HG03175 (cell line): ENCODE measurements around the gene MYO9A.

Experiments used
- ATAC-seq: cut with Tn5 transposase; IDR thresholded peaks from one replicate; pipeline ENCODE4 v1.9.1; 2021; ENCODE audit warnings: mild to moderate bottlenecking, moderate library complexity; ENCODE audit not compliant: unreplicated experiment

Gene MYO9A

GRCh38 chr15:71812966-71813722 is 304.8 kb downstream of the MYO9A start:
- no peak for ATAC-seq

- no peak for ATAC-seq
Observed at GRCh38 chr15:71811752-71812735, 305.9 kb downstream of the MYO9A start.

DNA sequence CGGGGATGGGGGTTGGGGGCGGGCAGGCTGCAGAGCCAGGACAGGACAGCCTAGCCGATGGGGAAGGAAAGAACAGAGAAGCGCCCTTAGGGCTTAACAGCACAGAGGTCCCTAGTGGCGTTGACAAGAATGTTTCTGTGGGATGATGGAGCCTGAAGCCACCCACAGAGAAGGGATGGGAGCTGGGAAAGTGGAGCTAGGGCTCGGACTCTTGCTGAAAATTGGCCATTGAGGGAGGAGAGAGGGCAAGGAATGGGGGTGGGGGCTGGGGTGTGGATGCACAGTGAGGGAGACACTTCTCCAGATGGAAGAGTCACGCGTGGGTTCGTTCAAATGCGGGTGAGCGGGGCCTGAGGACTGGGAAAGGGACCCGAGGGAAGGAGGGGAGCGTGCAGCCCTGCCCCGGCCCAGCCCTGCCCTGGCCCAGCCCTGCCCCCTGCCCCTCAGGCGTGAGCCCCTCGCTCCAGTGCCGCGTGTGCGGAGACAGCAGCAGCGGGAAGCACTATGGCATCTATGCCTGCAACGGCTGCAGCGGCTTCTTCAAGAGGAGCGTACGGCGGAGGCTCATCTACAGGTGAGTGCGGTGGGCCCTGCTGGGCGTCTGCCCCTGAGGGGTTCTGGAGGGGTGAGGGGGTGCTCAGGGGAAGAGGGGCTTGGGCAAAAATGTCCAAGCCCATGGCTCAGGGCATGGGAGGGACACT is 306.8 kb downstream of the MYO9A start:
- ATAC-seq = no peak

GRCh38 chr15:71810256-71811035 is 307.5 kb downstream of the MYO9A start, which contains the start of gene NR2E3:
Gene NR2E3, plus strand, starts transcription at chr15:71810554. Its CDS starts 190 bp downstream, at chr15:71810744.
- ATAC-seq = no peak

DNA sequence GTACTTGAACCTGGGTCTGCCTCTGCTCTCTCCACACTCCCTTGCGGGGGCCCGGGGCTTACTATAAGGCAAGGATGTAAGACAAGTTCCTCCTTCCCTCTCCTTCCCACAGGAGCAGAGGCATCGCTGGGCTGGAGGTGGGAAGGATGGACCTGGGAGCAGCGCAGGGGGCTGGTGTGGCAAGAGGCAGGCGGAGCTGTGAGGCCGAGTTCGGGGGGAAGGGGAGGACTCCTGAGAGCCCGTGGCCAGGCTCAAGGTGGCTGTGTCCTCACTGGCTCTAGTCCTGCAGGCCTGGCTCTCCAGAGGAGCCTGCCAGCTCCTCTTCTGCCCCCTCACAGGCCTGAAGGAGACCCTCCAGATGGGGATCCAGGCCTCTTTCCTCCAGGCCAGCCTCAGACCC is 308.6 kb downstream of the MYO9A start:
- ATAC-seq = no peak

DNA sequence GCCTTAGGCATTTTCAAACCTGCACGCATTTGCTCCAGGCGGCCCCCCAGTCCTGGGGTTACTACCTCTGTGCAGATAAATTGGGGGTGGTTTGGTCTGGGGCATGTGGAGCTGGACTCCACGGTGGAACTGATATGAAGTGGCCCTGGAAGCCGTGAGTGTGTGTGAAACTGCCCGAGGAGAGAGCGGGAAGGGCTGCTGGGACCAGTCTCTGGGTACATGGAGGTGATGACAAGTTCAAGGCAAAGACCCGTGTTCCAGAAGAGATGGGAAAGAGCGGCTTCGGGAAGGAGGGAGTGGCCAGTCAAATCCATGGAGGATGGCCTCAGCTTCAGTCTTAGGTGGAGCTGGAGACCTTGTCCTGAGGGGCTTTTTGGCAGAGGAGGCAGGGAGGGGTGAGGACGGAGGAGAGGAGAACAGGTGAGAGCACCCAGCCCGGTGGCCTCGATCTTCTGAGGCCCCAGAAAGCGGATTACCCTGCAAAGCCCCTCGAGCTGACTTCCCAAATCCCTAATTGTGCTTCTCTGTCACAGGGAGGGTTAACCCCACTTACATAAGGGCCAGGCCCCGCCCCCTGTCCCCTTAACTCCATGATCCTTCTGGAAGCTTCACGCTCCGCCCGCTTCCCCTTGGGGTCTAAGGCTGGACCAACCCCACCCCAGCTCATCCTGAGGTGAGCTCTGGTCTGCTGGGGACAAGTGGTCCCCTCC is 309.5 kb downstream of the MYO9A start:
- ATAC-seq = no peak

GRCh38 chr15:71807691-71808091 is 310.3 kb downstream of the MYO9A start:
- ATAC-seq = no peak

GRCh38 chr15:71807125-71807629 is 310.8 kb downstream of the MYO9A start:
- no peak for ATAC-seq

DNA sequence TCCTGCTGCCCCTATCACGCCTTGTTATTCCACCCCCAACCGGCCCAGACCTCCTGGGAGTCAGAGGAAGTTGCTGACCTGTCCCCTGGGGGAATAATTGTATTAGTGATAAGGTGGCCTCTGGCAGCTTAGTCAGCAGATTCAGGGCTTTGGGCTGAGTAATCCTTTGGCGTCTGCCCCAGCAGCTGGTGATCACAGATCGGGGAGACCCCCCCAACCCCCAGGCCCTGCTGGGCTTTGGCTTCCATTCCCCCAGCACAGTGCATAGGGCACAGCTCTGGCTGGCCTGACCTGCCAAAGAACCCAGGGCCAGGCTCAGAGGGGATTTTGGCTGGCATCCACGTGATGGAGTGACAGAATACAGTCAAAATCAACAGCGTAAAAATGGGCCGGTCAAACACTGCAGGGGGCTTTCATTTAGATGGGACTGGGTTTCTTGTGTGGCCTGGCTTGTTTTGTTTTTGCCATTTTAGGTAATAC is 311.5 kb downstream of the MYO9A start:
- no peak for ATAC-seq

DNA sequence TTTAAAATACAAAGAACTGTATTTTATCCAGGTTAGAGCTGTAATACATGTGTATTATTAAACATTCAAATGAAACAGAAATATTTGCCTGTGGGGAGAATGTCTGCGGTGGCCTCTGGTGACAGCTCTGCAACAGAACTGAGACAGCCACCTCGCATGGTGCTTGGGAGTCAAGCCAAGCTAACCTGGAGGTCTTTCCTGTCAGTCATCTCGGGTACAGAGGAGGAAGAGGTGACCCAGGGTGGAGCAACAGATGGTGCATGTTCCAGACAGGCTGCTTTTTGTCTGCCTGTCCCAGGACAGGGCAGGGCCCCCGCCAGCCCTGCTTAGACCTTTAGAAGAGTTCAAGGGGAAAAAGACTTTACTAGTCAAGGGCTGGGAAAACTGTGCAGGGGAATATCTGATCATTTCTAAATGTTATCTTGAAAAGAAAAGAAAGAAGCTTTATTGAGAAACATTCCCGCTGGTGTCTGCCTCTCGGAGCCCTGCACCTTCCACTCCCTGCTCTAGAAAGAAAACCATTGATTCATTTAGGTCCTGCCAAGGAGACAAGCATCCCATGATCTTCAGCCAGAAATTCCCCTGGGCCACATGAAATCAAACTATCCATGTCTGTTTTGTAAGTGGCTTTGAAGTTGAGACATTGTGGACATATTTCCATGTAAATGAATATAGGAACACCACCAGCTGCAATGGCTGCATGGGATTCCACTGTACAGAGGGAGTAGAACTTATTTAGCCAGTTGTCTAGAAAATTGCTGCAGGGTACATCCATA is 313.1 kb downstream of the MYO9A start:
- peak; percentile 45 for ATAC-seq

GRCh38 chr15:71804226-71804625 is 313.7 kb downstream of the MYO9A start:
- ATAC-seq = no peak

- ATAC-seq = no peak
Observed at GRCh38 chr15:71802770-71803169, 315.2 kb downstream of the MYO9A start.

GRCh38 chr15:71801935-71802655 is 315.9 kb downstream of the MYO9A start:
- no peak for ATAC-seq

DNA sequence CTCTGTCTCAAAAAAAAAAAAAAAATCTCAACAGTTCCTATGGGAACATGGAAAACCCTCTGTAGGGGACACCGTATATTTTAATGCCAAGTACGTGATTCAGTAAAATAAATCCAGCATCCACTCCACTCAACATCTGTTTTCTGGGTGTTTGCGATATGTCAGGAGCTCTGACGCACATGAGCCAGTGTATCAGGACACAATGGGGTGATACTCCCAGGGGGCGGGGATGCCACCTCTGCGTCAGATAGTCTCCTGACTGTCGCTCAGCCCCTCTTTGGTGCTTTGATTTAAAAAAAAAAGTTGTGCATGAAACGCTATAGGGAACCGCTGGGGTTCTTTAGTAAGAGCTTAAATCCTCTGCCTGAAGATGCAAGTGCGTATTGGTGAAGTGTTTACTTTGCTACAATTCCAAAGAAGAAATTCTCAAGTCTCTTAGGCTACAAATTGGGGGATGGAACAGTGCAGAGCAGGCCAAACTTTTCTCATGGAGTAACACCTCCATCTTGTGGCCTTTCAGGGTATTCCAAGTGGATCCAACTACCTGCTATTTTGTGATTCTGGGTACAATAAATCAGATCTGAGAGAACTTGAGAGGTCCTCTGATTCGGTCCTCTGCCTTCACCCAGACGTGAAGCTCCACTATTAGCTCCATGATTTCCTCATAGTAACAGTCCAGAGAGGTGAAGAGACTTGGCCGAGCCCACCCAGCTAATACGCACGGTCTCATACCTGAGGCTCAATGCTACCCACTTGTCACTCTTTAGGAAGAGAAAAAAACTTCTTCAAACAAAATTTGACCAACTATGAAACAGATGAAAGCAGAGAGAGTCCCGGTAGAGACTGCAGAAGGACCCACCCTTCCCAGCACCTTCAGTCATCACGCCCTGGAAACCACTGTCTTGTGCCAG is 316.9 kb downstream of the MYO9A start:
- ATAC-seq = no peak

- ATAC-seq = no peak
Observed at GRCh38 chr15:71800190-71800589, 317.8 kb downstream of the MYO9A start.

GRCh38 chr15:71798641-71799040 is 319.3 kb downstream of the MYO9A start:
- no peak for ATAC-seq

GRCh38 chr15:71792521-71792920 is 325.4 kb downstream of the MYO9A start:
- no peak for ATAC-seq
